NCI-H2171 treated with DMSO at 0.1 percent for 48 hours (cell line): Measurements from ENCODE around the gene SLITRK2.

Experiments used
- DNase-seq: peaks from one replicate; lab custom pipeline; 2025; lab: John Stamatoyannopoulos, UW

The SLITRK2 gene

GRCh38 chrX:145853181-145853580 lies 35.6 kb downstream of the SLITRK2 start:
- DNase-seq: no peak

GRCh38 chrX:145856181-145856580 lies 38.6 kb downstream of the SLITRK2 start:
- no peak for DNase-seq

- DNase-seq: no peak
These were observed 44.2 kb downstream of the SLITRK2 start for GRCh38 chrX:145861818-145862217.

GRCh38 chrX:145865082-145865481 lies 47.5 kb downstream of the SLITRK2 start:
- no peak for DNase-seq
